Tibial nerve (tissue), 4 donors: ENCODE measurements around the gene GORAB. TPM values are rescaled to one million over a fixed set of nuclear protein-coding genes. Genes with fewer than 3 reads are reported as not detected.

Source experiments
- DNase-seq, 2 donors: peaks; one replicate each; pipeline ENCODE4 v3.0.0-alpha.2; 2019; ENCODE audit warnings: low spot score in 2 of 2
- H3K27ac ChIP-seq, 4 donors: fragments of 200-600 bp; sonication (generic) in 3 of 4; one replicate each; pipeline ENCODE4 v1.5.1; 2017 to 2019; ENCODE audit warnings: mild to moderate bottlenecking in 1 of 4
- H3K27me3 ChIP-seq, 2 donors: fragments of 200-600 bp; sonication (generic) in 1 of 2; one replicate each; pipeline versions ENCODE4 v1.5.1 to v1.6.0; 2017 to 2019
- H3K36me3 ChIP-seq, 3 donors: fragments of 200-600 bp; sonication (generic); one replicate each; pipeline ENCODE4 v1.5.1; 2018 to 2019
- H3K4me1 ChIP-seq, 4 donors: fragments of 200-600 bp; sonication (generic) in 3 of 4; one replicate each; pipeline ENCODE4 v1.5.1; 2017 to 2019
- H3K4me3 ChIP-seq, 4 donors: fragments of 200-600 bp; sonication (generic) in 3 of 4; one replicate each; pipeline ENCODE4 v1.5.1; 2017 to 2019; ENCODE audit warnings: mild to moderate bottlenecking in 1 of 4, moderate library complexity in 1 of 4
- H3K9me3 ChIP-seq, 4 donors: fragments of 200-600 bp; sonication (generic) in 3 of 4; one replicate each; pipeline ENCODE4 v1.5.1; 2017 to 2019
- CTCF ChIP-seq, 5 experiments: fragments of 200-600 bp in 3 of 5; fragments of 450-650 bp in 2 of 5; sonication (generic) in 3 of 5; IDR thresholded peaks; one replicate each; pipeline ENCODE4 v1.5.1; 2016 to 2019; ENCODE audit warnings: antibody characterized with exemption in 5 of 5, mild to moderate bottlenecking in 3 of 5, moderate library complexity in 2 of 5
- EP300 ChIP-seq, 2 donors: sonication (generic); formaldehyde crosslinking; IDR thresholded peaks; one replicate each; pipeline ENCODE4 v1.6.1; 2017; ENCODE audit warnings: antibody characterized with exemption in 2 of 2, mild to moderate bottlenecking in 1 of 2
- POLR2A ChIP-seq, 2 donors: fragments of 450-650 bp; IDR thresholded peaks; one replicate each; pipeline ENCODE4 v1.6.1; 2017; ENCODE audit warnings: antibody characterized with exemption in 2 of 2, mild to moderate bottlenecking in 2 of 2, moderate library complexity in 2 of 2
- WGBS, 2 donors: methylation state at CpG; one replicate each; pipeline ENCODE4 v1.1.5; 2018; 5-methylcytosine and 5-hydroxymethylcytosine counted together
- total RNA-seq, 4 donors: library from RNA; depleted of rRNA; stranded (reverse); fragments of >200 nt; gene quantifications; one replicate each; pipeline ENCODE4 v1.1.0, GENCODE V29; 2016

Gene GORAB
- total RNA-seq, 4 donors from 2014 or later: 8.6 to 35.2 (median 11.2) TPM

DNA sequence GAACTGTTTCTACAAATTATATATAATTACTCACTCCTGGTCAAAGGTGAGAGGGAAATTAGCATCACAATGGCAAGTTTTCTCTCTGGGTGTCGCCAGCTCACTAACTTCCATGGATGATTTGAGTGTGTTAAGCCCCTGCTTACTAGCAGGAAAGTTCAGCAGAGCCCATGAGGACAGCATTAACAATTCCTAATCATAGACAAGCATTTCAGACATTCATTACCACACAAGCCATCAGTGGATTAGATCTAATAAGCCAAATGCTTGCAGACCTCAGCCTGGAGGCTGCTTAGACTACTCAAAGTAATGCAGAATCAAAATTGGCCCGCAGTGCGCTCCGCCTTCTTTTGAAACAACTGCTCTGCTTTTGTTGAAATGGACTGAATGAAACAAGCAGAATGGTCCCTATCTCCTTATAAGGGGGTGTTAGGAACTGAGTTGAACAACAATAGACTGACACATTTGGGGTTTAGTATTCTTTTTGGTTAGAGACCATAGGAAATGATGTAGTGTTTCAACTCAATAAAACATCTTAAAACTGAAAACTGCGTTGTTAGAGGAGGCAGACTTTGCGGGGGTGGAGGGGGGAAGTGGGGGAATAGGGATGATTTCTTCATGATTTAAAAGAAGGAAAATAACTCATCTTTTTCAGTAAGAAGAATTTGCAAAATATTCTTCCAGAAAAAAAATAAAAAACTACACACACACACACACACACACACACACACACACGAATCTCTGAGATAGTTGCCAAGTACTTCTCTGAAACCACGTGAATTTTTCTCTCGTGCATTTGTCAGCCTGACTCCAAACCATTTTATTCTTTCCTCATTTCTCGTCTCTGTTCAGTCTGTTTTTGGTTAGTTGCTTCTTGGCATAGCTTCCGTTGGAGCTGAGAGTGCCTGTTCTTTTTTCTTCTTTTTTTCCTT is 54.6 kb downstream of the GORAB start:
- Histone ChIP-seq H3K27me3 (no peaks in the 10 kb centered on the region), H3K4me1 (peaks cover 0 to 16% (median 5%) of the 10 kb centered on the region in 4 donors), H3K27ac (peak overlapping the region in 2 of 4 donors; percentile 74 to 83), H3K9me3 (no peaks in the 10 kb centered on the region), H3K36me3 (no peaks in the 10 kb centered on the region), H3K4me3 (peak overlapping the region in 2 of 4 donors; percentile 8 to 30)
- DNase-seq: peak in 1 of 2 donors; percentile 52
- 23 to 26% methylated on average over 11 of the region's 11 CpGs for WGBS, 2 donors
- TF ChIP-seq CTCF (IDR thresholded peaks at IDR 0.05) (no peak), EP300 (IDR thresholded peaks at IDR 0.05) (peak in 1 of 2 donors; percentile 74), POLR2A (IDR thresholded peaks at IDR 0.05) (no peak)

- Histone ChIP-seq H3K9me3 (no peaks in the 10 kb centered on the region), H3K36me3 (no peaks in the 10 kb centered on the region), H3K27me3 (no peaks in the 10 kb centered on the region), H3K4me1 (peaks cover 0 to 16% (median 5%) of the 10 kb centered on the region in 4 donors), H3K4me3 (peak overlapping the region in 2 of 4 donors; percentile 8 to 30), H3K27ac (peak overlapping the region in 2 of 4 donors; percentile 72 to 83)
- 48 to 63% methylated on average over 4 of the region's 4 CpGs for WGBS, 2 donors
- no peak for DNase-seq
- TF ChIP-seq POLR2A (IDR thresholded peaks at IDR 0.05): no peak
- TF ChIP-seq EP300 (IDR thresholded peaks at IDR 0.05): no peak
- TF ChIP-seq CTCF (IDR thresholded peaks at IDR 0.05): no peak
Measured at GRCh38 chr1:170587253-170587593, 55.3 kb downstream of the GORAB start.

- Histone ChIP-seq H3K36me3 (no peaks in the 10 kb centered on the region), H3K4me3 (no peak overlapping the region), H3K9me3 (peaks cover 0 to 3% (median under 1%) of the 10 kb centered on the region in 4 donors), H3K27me3 (no peaks in the 10 kb centered on the region), H3K27ac (no peak overlapping the region), H3K4me1 (peaks cover 0 to 12% (median 5%) of the 10 kb centered on the region in 4 donors)
- TF ChIP-seq POLR2A (IDR thresholded peaks at IDR 0.05): no peak
- no peak for TF ChIP-seq EP300 (IDR thresholded peaks at IDR 0.05)
- no peak for TF ChIP-seq CTCF (IDR thresholded peaks at IDR 0.05)
- DNase-seq: no peak
- 61 to 62% methylated on average over 13 of the region's 13 CpGs for WGBS, 2 donors
Measured at GRCh38 chr1:170590921-170591705, 59.1 kb downstream of the GORAB start.

- 61% methylated on average over 2 of the region's 2 CpGs for WGBS, 2 donors
- H3K9me3 ChIP-seq: peaks cover 0 to 17% (median 4%) of the 10 kb centered on the region in 4 donors
- no peak overlapping the region for H3K4me3 ChIP-seq
- DNase-seq: no peak
- no peaks in the 10 kb centered on the region for H3K4me1 ChIP-seq
- no peak for TF ChIP-seq CTCF (IDR thresholded peaks at IDR 0.05)
- no peak for TF ChIP-seq POLR2A (IDR thresholded peaks at IDR 0.05)
- no peak for TF ChIP-seq EP300 (IDR thresholded peaks at IDR 0.05)
- no peak overlapping the region for H3K27ac ChIP-seq
- no peaks in the 10 kb centered on the region for H3K36me3 ChIP-seq
- no peaks in the 10 kb centered on the region for H3K27me3 ChIP-seq
Measured at GRCh38 chr1:170592591-170593111, 60.7 kb downstream of the GORAB start.
